HG03039 (cell line): ENCODE data around the gene APC2.

Experiments
- ATAC-seq: cut with Tn5 transposase; IDR thresholded peaks from one replicate; pipeline ENCODE4 v1.9.1; 2021; ENCODE audit warnings: mild to moderate bottlenecking, moderate library complexity; ENCODE audit not compliant: unreplicated experiment

APC2 gene

DNA sequence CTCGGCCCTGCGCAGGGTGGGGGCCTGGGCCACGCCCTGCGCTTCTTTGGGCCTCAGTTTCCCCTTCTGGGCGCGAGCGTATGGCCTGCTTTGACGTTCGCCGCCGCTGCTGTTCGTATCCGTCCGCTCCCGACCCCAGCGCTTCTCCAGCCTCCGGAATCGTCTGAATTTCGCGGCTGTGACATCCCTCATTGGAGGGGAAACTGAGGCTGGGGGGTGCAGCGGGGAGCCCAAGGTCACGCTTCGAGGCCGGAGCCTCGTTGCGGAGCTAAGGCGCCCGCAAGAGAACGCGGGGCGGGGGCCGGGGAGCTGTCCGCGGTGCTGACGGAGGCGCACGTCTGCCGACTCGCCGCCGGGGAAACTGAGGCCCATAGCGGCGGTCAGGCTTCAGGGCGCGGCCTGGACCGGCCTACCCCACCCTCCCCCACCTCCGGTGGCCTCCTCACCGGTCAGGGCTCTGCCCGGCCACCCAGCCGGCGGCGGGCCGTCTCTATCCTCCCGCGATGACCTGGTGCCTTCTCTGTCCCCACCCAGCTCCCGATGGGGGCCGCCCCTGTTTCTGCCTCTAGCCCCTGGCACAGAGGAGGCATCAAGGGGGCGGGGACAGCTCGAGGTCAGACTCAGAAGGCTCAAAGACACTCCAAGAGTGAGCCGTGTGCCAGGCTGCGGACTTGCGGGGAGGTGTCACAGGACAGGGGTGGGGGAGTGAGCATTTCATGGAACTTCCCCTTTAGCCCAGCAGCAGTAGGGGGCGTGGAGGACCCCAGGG, 3.0 kb upstream of the APC2 start:
- no peak for ATAC-seq

- ATAC-seq = no peak
Measured at GRCh38 chr19:1447504-1447903, 2.4 kb upstream of the APC2 start.

GRCh38 chr19:1447944-1448343, 2.0 kb upstream of the APC2 start:
- ATAC-seq = no peak

DNA sequence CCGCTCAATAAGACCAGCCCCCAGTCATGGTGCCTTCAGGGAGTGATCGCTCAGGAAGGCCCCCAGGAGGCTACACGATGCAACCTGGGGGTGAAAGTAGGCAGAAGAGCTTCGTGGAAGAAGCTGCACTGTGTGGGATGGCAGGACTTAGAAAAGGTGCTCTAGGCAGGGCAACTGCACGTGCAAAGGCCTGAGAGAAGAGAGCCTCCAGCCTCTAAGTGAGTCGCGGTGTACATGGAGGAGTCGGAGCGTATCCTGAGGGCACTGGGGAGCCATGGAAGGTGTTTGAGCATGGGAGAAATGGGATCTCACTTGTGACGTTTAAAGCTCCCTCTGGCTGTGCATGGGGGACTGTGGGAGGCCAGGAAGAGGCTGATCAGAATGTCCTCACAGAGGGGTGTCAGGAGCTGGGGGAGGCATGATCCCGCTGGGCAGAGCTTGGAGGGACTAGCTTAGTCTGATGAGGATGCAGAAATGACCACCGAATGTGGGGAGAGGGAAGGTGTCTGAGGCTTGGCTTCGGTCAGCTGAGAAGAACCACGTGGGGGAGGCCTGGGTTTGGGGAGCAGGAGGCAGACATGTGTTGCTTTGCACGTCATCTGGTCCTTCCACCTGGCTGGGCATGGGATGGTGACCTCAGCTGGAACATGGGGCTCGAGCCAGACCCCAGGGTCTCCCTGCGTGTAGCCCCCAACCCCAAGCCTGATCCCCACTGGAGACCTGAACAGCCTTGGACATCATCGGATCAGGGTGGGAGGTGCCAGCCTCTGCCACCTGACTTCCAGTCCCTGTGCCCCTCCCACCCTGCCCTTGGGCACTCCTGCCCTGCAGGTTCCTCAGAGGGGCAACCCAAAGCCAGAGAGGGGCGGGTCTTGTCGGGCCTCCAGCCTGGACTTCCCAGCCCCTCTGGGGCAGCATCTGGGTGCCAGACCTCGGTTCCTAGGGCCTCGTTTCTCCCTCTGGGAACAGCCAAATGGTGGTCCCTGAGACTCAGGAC, 1.1 kb downstream of the APC2 start:
- ATAC-seq = no peak

DNA sequence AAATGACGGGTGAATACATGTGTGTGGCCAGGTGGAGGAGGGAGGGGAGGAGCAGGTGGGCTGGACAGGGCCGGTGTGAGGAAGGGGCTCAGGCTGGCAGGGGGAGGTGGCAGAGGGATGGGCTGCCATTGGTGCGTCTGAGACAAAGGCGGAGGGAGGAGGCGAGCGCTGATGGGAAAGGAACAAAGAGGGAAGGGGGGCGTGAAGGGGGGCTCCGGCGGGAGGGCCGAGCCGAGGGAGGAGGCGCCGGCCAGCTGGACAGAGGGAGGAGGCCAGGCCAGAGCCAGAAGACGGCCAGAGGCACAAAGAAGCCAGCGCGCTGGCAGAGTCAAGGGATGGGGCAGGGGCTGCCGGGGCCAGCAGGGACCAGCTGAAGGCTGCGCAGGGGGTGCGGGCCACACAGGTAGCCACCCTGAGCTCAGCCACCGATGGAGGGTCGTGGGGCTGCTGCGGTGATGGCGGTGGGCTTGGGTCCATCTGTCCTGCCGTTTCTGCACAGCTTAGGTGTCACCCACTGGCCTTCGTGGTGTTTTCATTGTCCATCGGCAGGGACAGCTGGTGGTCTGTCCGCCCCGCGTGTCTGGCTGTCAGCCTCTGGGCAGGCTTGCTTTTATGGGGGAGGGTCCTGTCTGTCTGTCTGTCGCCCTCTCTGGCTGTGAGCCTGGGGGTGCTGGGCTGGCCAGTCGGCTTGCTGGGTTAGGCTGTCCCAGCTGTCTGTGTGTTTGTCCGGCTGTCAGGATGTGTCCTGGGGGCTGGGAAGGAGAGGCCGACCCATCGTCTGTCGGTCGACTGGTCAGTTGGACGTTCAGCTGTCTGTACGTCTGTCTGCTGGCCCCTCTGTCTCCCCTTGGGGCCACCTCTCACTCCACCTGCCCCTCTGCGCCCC, 2.2 kb downstream of the APC2 start:
- ATAC-seq = no peak

- no peak for ATAC-seq
Measured at GRCh38 chr19:1452802-1453524, 3.0 kb downstream of the APC2 start.

DNA sequence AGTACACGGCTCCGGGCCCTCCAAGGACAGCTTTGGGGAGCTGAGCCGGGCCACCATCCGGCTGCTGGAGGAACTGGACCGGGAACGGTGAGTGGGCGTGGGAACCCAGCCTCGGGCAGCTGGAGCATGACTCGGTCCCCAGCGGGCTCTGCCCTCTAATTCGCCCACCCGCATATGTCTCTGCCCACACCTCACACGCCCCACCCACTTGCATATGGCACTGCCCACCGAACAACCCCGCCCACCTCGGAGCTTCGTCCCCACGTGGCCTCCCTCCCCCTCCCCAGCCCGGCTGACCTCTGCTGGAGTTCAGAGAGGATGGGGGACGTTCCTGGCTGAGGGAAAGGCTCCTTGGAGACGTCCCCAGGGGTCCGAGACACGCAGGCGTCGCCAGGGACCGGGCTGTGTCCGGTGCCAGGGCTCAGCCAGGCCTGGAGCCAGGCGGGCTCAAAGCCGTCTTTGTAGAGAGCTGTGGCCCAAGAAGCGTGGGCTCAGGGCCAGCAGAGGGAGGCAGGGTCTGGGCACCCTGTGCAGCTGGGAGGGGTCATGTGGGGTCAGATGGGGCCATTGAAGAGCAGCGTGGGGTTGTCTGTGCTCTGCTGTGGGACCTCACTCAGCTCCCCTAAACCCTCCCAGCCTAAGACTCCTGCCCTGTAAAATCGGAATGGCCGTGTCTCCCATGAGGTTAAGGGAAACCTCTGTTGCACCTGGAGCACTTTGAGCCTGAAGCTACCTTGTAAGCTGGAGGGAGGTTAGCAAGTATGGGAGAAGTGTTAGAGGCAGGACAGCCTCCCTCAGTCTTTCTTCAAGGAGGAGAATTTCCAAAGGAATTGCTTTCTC, 3.8 kb downstream of the APC2 start:
- no peak for ATAC-seq

GRCh38 chr19:1455002-1455335, 5.0 kb downstream of the APC2 start:
- no peak for ATAC-seq

- ATAC-seq = no peak
Measured at GRCh38 chr19:1455336-1456120, 5.6 kb downstream of the APC2 start.

DNA sequence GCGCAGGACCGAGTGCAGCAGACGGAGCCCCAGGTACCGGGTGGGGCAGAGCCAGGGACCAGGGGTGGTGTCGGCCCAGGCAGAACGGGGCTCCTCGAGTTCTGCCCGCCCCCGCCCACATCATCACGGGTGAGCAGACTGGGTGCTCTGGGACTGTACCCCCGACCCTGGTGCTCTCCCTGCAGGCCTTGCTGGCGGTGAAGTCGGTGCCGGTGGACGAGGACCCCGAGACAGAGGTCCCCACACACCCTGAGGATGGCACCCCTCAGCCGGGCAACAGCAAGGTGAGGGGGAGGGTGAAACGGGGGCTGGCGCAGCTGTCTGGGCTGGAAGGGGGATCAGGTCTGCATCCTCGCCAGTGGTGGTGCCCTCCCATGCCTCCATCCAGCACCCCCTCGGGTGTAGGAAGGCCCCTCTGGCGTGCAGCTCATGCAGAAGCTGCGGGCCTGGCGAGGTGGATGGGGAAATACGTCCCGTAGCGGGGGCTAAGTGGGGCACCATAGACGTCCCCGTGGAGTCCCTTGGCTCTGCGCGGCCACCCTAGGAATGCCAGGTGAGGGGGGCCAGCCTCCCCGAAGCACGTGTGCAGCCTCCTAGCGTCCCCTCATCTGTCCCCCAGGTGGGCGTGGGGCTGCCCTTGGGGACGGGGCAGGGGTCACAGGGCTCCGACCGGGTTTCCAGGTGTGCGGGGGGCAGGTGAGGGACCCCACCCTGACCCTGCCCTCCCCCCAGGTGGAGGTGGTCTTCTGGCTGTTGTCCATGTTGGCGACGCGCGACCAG, 6.4 kb downstream of the APC2 start:
- ATAC-seq = no peak

DNA sequence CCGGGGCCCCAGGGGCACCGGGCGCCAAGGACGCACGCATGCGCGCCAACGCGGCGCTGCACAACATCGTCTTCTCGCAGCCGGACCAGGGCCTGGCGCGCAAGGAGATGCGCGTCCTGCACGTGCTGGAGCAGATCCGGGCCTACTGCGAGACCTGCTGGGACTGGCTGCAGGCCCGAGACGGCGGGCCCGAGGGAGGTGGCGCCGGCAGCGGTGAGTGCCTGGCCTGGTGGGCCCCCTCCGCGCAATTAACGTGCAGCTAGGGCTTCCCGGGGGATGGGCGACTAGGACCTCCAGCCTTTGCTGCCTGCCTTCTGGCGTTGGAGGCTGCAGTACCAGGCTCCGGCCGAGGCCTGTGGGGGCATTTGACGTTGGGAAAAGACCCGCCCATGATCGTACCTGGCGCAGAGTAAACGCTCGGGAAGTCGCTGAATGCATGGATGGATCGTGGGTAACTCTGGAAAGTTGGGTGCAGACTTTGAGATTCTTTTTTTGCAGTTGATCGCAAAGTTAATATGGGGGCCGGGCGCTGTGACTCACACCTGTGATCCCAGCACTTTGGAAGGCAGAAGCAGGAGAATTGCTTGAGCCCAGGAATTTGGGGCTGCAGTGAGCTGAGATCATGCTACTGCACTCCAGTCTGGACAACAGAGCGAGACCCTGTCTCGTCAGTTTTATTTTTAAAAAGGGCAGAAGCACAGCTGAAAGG, 7.3 kb downstream of the APC2 start:
- ATAC-seq = no peak

- no peak for ATAC-seq
Measured at GRCh38 chr19:1457892-1458291, 8.0 kb downstream of the APC2 start.

DNA sequence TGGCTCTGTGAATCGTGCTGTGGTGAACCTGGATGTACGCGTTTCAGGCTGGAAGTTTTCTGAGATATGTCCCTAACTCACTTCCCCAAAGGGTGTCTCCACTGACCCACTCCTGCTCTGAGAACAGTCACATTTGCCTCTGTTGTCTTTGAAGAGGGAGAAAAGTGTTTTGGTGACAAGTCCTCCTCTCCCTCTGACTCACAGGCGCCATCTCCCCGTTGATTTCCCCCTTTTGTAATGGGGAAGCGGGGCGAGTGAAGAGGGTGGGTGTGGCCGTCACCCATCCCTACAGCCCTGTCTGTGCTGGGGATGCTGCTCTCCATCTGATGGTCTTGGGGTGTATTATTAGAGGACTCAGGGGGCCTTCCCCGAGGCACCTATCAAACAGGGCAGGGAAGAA, 9.6 kb downstream of the APC2 start:
- no peak for ATAC-seq

- no peak for ATAC-seq
Measured at GRCh38 chr19:1460033-1460995, 10.4 kb downstream of the APC2 start.

GRCh38 chr19:1461862-1462261, 11.9 kb downstream of the APC2 start:
- no peak for ATAC-seq
